ENCODE results near the gene PARP16. TPM values are rescaled to one million over a fixed set of nuclear protein-coding genes. Genes with fewer than 3 reads are reported as not detected.

Gene PARP16
- total and polyA plus RNA-seq, 8 donors = 2.6 to 17.5 (median 6.7) TPM

GRCh38 chr15:65302061-65302460 is 15.4 kb upstream of the PARP16 start:
- no peaks in the 10 kb centered on the region for H3K36me3 ChIP-seq
- no peaks in the 10 kb centered on the region for H3K9me3 ChIP-seq
- no peak overlapping the region for H3K27ac ChIP-seq
- 84 to 91% (median 87%) methylated on average over 17 to 24 of the region's 24 CpGs for WGBS, 5 donors
- H3K4me1 ChIP-seq = peaks cover 6 to 47% (median 24%) of the 10 kb centered on the region in 4 donors
- TF ChIP-seq EP300 (IDR thresholded peaks at IDR 0.05) = no peak
- TF ChIP-seq CTCF (IDR thresholded peaks at IDR 0.05) = no peak
- TF ChIP-seq POLR2A (IDR thresholded peaks at IDR 0.05) = no peak
- no peak for TF ChIP-seq POLR2AphosphoS5 (IDR thresholded peaks at IDR 0.05)
- peak in 1 of 2 donors; percentile 28 for DNase-seq
- H3K4me3 ChIP-seq = no peak overlapping the region
- no peaks in the 10 kb centered on the region for H3K27me3 ChIP-seq
- intact Hi-C loops (cut with DNase I; ENCODE audit: low total_unique reads) = no loop called here

GRCh38 chr15:65300924-65301441 is 14.3 kb upstream of the PARP16 start:
- Histone ChIP-seq H3K27ac (no peak overlapping the region), H3K36me3 (no peaks in the 10 kb centered on the region), H3K4me3 (no peak overlapping the region), H3K9me3 (no peaks in the 10 kb centered on the region), H3K27me3 (no peaks in the 10 kb centered on the region), H3K4me1 (peaks cover 6 to 53% (median 31%) of the 10 kb centered on the region in 4 donors)
- WGBS, 5 donors = 92 to 96% (median 95%) methylated on average over 14 to 36 of the region's 36 CpGs
- TF ChIP-seq POLR2AphosphoS5 (IDR thresholded peaks at IDR 0.05) (no peak), CTCF (IDR thresholded peaks at IDR 0.05) (no peak), POLR2A (IDR thresholded peaks at IDR 0.05) (no peak), EP300 (IDR thresholded peaks at IDR 0.05) (no peak)
- DNase-seq = no peak
- intact Hi-C loops (cut with DNase I; ENCODE audit: low total_unique reads) = no loop called here

GRCh38 chr15:65298731-65299130 is 12.0 kb upstream of the PARP16 start:
- 82 to 90% (median 87%) methylated on average over 11 of the region's 11 CpGs for WGBS, 5 donors
- no peak for TF ChIP-seq POLR2AphosphoS5 (IDR thresholded peaks at IDR 0.05)
- no peak for TF ChIP-seq POLR2A (IDR thresholded peaks at IDR 0.05)
- no peak for TF ChIP-seq CTCF (IDR thresholded peaks at IDR 0.05)
- no peak for TF ChIP-seq EP300 (IDR thresholded peaks at IDR 0.05)

GRCh38 chr15:65292938-65293518 is 6.3 kb upstream of the PARP16 start:
- H3K4me3 ChIP-seq = no peak overlapping the region

More at GRCh38 chr15:65298731-65299130, 12.0 kb upstream of the PARP16 start:
- no peak for DNase-seq
- intact Hi-C loops (cut with DNase I; ENCODE audit: low total_unique reads) = no loop called here
- H3K4me3 ChIP-seq = no peak overlapping the region
- peaks cover 0 to 47% (median 25%) of the 10 kb centered on the region in 4 donors for H3K4me1 ChIP-seq
- no peaks in the 10 kb centered on the region for H3K36me3 ChIP-seq
- H3K27ac ChIP-seq = no peak overlapping the region
- H3K9me3 ChIP-seq = no peaks in the 10 kb centered on the region
- H3K27me3 ChIP-seq = no peaks in the 10 kb centered on the region

More at GRCh38 chr15:65292938-65293518, 6.3 kb upstream of the PARP16 start:
- no peak for DNase-seq
- intact Hi-C loops (cut with DNase I; ENCODE audit: low total_unique reads) = no loop called here
- no peaks in the 10 kb centered on the region for H3K27me3 ChIP-seq
- peaks cover 0 to 29% (median 18%) of the 10 kb centered on the region in 4 donors for H3K4me1 ChIP-seq
- TF ChIP-seq CTCF (IDR thresholded peaks at IDR 0.05) = no peak
- no peak for TF ChIP-seq EP300 (IDR thresholded peaks at IDR 0.05)
- no peak for TF ChIP-seq POLR2A (IDR thresholded peaks at IDR 0.05)
- TF ChIP-seq POLR2AphosphoS5 (IDR thresholded peaks at IDR 0.05) = no peak
- no peak overlapping the region for H3K27ac ChIP-seq
- no peaks in the 10 kb centered on the region for H3K9me3 ChIP-seq
- no peaks in the 10 kb centered on the region for H3K36me3 ChIP-seq
- WGBS, 5 donors = 50 to 77% (median 70%) methylated on average over 1 of the region's 1 CpG
